ENCODE data around the gene ZBTB21. TPM values are rescaled to one million over a fixed set of nuclear protein-coding genes. Genes with fewer than 3 reads are reported as not detected.

ZBTB21 gene
- total and polyA plus RNA-seq, 2 of the 8 experiments (the other 6 are each of a cell fraction or from before 2014, with no cell fraction given) = 3.9 to 17.8 TPM

GRCh38 chr21:41997657-41998056 lies 12.5 kb downstream of the ZBTB21 start:
- no peak overlapping the region for H3K4ac ChIP-seq (replicated peaks; ENCODE audit: insufficient read length, low read depth, low read length)
- H4K91ac ChIP-seq (replicated peaks; ENCODE audit: insufficient read length, low read length) = no peak overlapping the region
- H4K5ac ChIP-seq (ENCODE audit: insufficient read length, low read depth, low read length) = no peak overlapping the region
- H2BK20ac ChIP-seq (ENCODE audit: low read length) = no peak overlapping the region
- H3K9ac ChIP-seq (replicated peaks in 1 of 4; ENCODE audit: extremely low read depth in 1 of 4, low read depth in 3 of 4, low read length in 3 of 4) = no peak overlapping the region
- FAIRE-seq = no peak
- peaks cover 8 to 48% (median 26%) of the 10 kb centered on the region in 4 experiments; a peak in 7 of 8 replicates for H3K36me3 ChIP-seq (ENCODE audit: control insufficient read depth in 2 of 4, insufficient read depth in 4 of 4, low read length in 3 of 4)
- no peak overlapping the region for H3K4me3 ChIP-seq (ENCODE audit: extremely low read depth in 1 of 4, insufficient read depth in 2 of 4, low read depth in 3 of 4, low read length in 4 of 4)
- no peak overlapping the region for H2BK15ac ChIP-seq (ENCODE audit: low read length)
- H3K79me2 ChIP-seq (ENCODE audit: control insufficient read depth in 1 of 2, insufficient read depth in 2 of 2, low read length in 2 of 2) = peaks cover 0 to 6% of the 10 kb centered on the region in 2 experiments; a peak in 1 of 4 replicates
- H3K9me3 ChIP-seq (ENCODE audit: insufficient read depth in 2 of 2, low read depth in 1 of 2, low read length in 1 of 2) = peaks cover 15 to 18% of the 10 kb centered on the region in 2 experiments
- H4K8ac ChIP-seq (ENCODE audit: extremely low read depth, insufficient read depth, low read length) = no peak overlapping the region
- WGBS, 2 experiments (ENCODE audit: extremely low coverage in 1 of 2, insufficient coverage in 1 of 2, insufficient read length in 1 of 2, insufficient replicate concordance in 2 of 2, low coverage in 1 of 2, low lambda C conversion rate in 2 of 2, missing lambda C conversion rate in 1 of 2) = 92% methylated on average over 1 of the region's 1 CpG; no CpG with 5 or more reads in 1 of the 2 experiments
- no peak overlapping the region for H3K27ac ChIP-seq (ENCODE audit: low read depth, low read length)
- no peaks in the 10 kb centered on the region for H3K27me3 ChIP-seq (replicated peaks in 1 of 4; ENCODE audit: control insufficient read depth in 3 of 4, extremely low read depth in 1 of 4, insufficient read depth in 3 of 4, low read length in 3 of 4)
- H2BK5ac ChIP-seq (ENCODE audit: low read depth, low read length) = no peak overlapping the region
- no peaks in the 10 kb centered on the region for H3K23me2 ChIP-seq (ENCODE audit: low read depth, low read length)
- H2BK120ac ChIP-seq (replicated peaks; ENCODE audit: low read depth, low read length) = no peak overlapping the region
- CTCF ChIA-PET (ENCODE audit: partially characterized antibody) = no interaction called here
- no peak overlapping the region for H2BK12ac ChIP-seq (ENCODE audit: low read depth, low read length)
- H2AK5ac ChIP-seq (ENCODE audit: low read depth, low read length) = no peak overlapping the region
- no peak overlapping the region for H3K23ac ChIP-seq (ENCODE audit: insufficient read length)
- DNase-seq (ENCODE audit: low read depth in 1 of 2, low spot score in 2 of 2) = no peak
- H3K79me1 ChIP-seq (ENCODE audit: low read depth, low read length) = 0 out of 2 replicates have a peak, but pooled peaks cover 6% of the 10 kb centered on the region
- H3K4me1 ChIP-seq (replicated peaks in 1 of 4; ENCODE audit: control insufficient read depth in 3 of 4, insufficient read depth in 4 of 4, low read length in 3 of 4) = no peaks in the 10 kb centered on the region
- no peaks in the 10 kb centered on the region for H4K20me1 ChIP-seq (replicated peaks in 1 of 2; ENCODE audit: control insufficient read depth in 1 of 2, insufficient read depth in 2 of 2, low read length in 2 of 2)
- no peak overlapping the region for H3K56ac ChIP-seq (replicated peaks; ENCODE audit: insufficient read length, low read depth, low read length)
- H3K18ac ChIP-seq (ENCODE audit: extremely low read depth, low read length) = no peak overlapping the region
- no peak overlapping the region for H3K14ac ChIP-seq (ENCODE audit: insufficient read length)
- no peak overlapping the region for H3K4me2 ChIP-seq (ENCODE audit: insufficient read depth in 1 of 2, low read depth in 2 of 2, low read length in 2 of 2)
- no peak overlapping the region for H2AFZ ChIP-seq (ENCODE audit: low read length)
- POLR2A ChIA-PET (ENCODE audit: partially characterized antibody) = no interaction called here
- TF ChIP-seq SIN3A (conservative IDR thresholded peaks at IDR 0.05 in 1 of 2, IDR thresholded peaks at IDR 0.05 in 1 of 2; ENCODE audit: low read depth in 1 of 2, low read length in 2 of 2) = no peak
- TF ChIP-seq SP2 (IDR thresholded peaks at IDR 0.05; ENCODE audit: low read length) = no peak
- no peak for TF ChIP-seq ASH2L (IDR thresholded peaks at IDR 0.05; ENCODE audit: low read length)
- TF ChIP-seq EZH2 (IDR thresholded peaks at IDR 0.05; ENCODE audit: low read depth, low read length, severe bottlenecking) = no peak
- TF ChIP-seq TBP (IDR thresholded peaks at IDR 0.05; ENCODE audit: low read depth, low read length) = no peak
- no peak for TF ChIP-seq BRCA1 (IDR thresholded peaks at IDR 0.05; ENCODE audit: low read depth, low read length)
- TF ChIP-seq TCF12 (IDR thresholded peaks at IDR 0.05; ENCODE audit: low read depth, low read length) = no peak
- no peak for TF ChIP-seq MAX (IDR thresholded peaks at IDR 0.05)
- TF ChIP-seq JUND (IDR thresholded peaks at IDR 0.05; ENCODE audit: low read length) = no peak
- no peak for TF ChIP-seq HDAC2 (IDR thresholded peaks at IDR 0.05; ENCODE audit: borderline replicate concordance in 1 of 2, low read depth in 2 of 2, low read length in 2 of 2)
- no peak for TF ChIP-seq GABPA (IDR thresholded peaks at IDR 0.05; ENCODE audit: borderline replicate concordance, insufficient read depth, low read length)
- TF ChIP-seq BCL11A (IDR thresholded peaks at IDR 0.05; ENCODE audit: low read depth in 2 of 2, low read length in 2 of 2) = no peak
- TF ChIP-seq NRF1 (IDR thresholded peaks at IDR 0.05; ENCODE audit: low read depth, low read length) = no peak
- TF ChIP-seq RXRA (IDR thresholded peaks at IDR 0.05; ENCODE audit: insufficient read depth, low read depth, low read length) = no peak
